ENCODE data around the gene RGS6. TPM values are rescaled to one million over a fixed set of nuclear protein-coding genes. Genes with fewer than 3 reads are reported as not detected.

Gene RGS6
- total RNA-seq, 2 donors from 2014 or later, result 1.4 to 4.7 TPM

DNA sequence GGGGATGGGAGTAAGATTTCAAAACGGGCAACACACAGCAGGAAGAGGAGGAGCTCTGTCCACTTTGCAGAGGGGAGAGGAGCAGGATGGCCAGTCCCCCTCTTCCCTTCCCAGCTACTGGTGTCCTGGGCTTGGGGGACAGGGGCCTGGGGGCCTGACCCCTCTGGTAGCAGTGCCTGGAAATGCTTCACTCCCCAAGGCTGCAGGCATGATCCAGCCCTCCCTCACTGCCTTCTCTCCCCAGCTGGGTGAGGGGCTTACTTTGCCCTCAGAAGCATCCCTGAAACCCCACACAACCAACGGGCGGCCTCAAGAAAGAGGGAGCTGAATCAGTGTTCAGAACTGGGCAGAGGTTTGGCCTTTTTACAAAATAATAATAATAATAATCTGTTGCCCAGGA lies 682.1 kb downstream of the RGS6 start:
- no peak overlapping the region for H3K4me3 ChIP-seq
- no peaks in the 10 kb centered on the region for H3K9me3 ChIP-seq
- H3K4me1 ChIP-seq (ENCODE audit: control insufficient read depth in 1 of 2, low read depth in 2 of 2), result peaks cover 0 to 37% of the 10 kb centered on the region in 2 donors
- no peaks in the 10 kb centered on the region for H3K27me3 ChIP-seq (replicated peaks; ENCODE audit: insufficient read depth)
- H3K36me3 ChIP-seq, result no peaks in the 10 kb centered on the region
- no peak for TF ChIP-seq CTCF (IDR thresholded peaks at IDR 0.05)
- ATAC-seq (ENCODE audit: insufficient number of reproducible peaks, low FRiP score, low read depth) (no peak), DNase-seq (ENCODE audit: low spot score) (no peak)
- H3K27ac ChIP-seq, result no peak overlapping the region

GRCh38 chr14:72614891-72615415 lies 682.7 kb downstream of the RGS6 start:
- Histone ChIP-seq H3K27me3 (replicated peaks; ENCODE audit: insufficient read depth) (no peaks in the 10 kb centered on the region), H3K36me3 (no peaks in the 10 kb centered on the region), H3K4me1 (ENCODE audit: control insufficient read depth in 1 of 2, low read depth in 2 of 2) (peaks cover 0 to 37% of the 10 kb centered on the region in 2 donors), H3K27ac (no peak overlapping the region), H3K4me3 (no peak overlapping the region), H3K9me3 (no peaks in the 10 kb centered on the region)
- no peak for TF ChIP-seq CTCF (IDR thresholded peaks at IDR 0.05)
- DNase-seq (ENCODE audit: low spot score), result no peak
- ATAC-seq (ENCODE audit: insufficient number of reproducible peaks, low FRiP score, low read depth), result no peak

GRCh38 chr14:72615451-72616121 lies 683.4 kb downstream of the RGS6 start:
- no peak for DNase-seq (ENCODE audit: low spot score)
- Histone ChIP-seq H3K4me3 (no peak overlapping the region), H3K9me3 (no peaks in the 10 kb centered on the region), H3K36me3 (no peaks in the 10 kb centered on the region), H3K27ac (peak overlapping the region in 1 of 2 donors; percentile 57), H3K27me3 (replicated peaks; ENCODE audit: insufficient read depth) (no peaks in the 10 kb centered on the region), H3K4me1 (ENCODE audit: control insufficient read depth in 1 of 2, low read depth in 2 of 2) (peaks cover 0 to 37% of the 10 kb centered on the region in 2 donors)
- no peak for TF ChIP-seq CTCF (IDR thresholded peaks at IDR 0.05)
- no peak for ATAC-seq (ENCODE audit: insufficient number of reproducible peaks, low FRiP score, low read depth)
